HEK293T (cell line): ENCODE results near the gene MOCS1.

ENCODE experiments used
- ARNT ChIP-seq: fragments of 450-650 bp; IDR thresholded peaks from 2 replicates; pipeline ENCODE4 v1.6.1; 2017; ENCODE audit warnings: mild to moderate bottlenecking
- BHLHE40 ChIP-seq: fragments of 450-650 bp; IDR thresholded peaks from 2 replicates; pipeline ENCODE4 v1.6.1; 2016; ENCODE audit warnings: mild to moderate bottlenecking, moderate library complexity, borderline replicate concordance
- ELF4 ChIP-seq: fragments of 450-650 bp; IDR thresholded peaks from 2 replicates; pipeline ENCODE4 v1.6.1; 2017; ENCODE audit warnings: antibody characterized with exemption
- FOXA1 ChIP-seq: fragments of 450-650 bp; IDR thresholded peaks from 2 replicates; pipeline ENCODE4 v1.6.1; 2016; ENCODE audit warnings: mild to moderate bottlenecking
- FOXK2 ChIP-seq: fragments of 450-650 bp; IDR thresholded peaks from 2 replicates; pipeline ENCODE4 v1.6.1; 2016; ENCODE audit warnings: mild to moderate bottlenecking
- HDGF ChIP-seq: fragments of 450-650 bp; IDR thresholded peaks from 2 replicates; pipeline ENCODE4 v1.6.1; 2017; ENCODE audit warnings: antibody characterized with exemption, borderline replicate concordance
- L3MBTL2 ChIP-seq: fragments of 450-650 bp; conservative IDR thresholded peaks from 2 replicates; pipeline ENCODE4 v1.6.1; 2016; ENCODE audit warnings: mild to moderate bottlenecking
- LEF1 ChIP-seq: fragments of 450-650 bp; IDR thresholded peaks from 2 replicates; pipeline ENCODE4 v1.6.1; 2017; ENCODE audit warnings: mild to moderate bottlenecking, borderline replicate concordance
- PKNOX1 ChIP-seq: fragments of 450-650 bp; IDR thresholded peaks from 2 replicates; pipeline ENCODE4 v1.6.1; 2016
- SP1 ChIP-seq: fragments of 450-650 bp; IDR thresholded peaks from 2 replicates; pipeline ENCODE4 v1.6.1; 2017
- SUZ12 ChIP-seq: fragments of 450-650 bp; IDR thresholded peaks from 2 replicates; pipeline ENCODE4 v1.6.1; 2016; ENCODE audit warnings: mild to moderate bottlenecking
- TARDBP ChIP-seq: fragments of 450-650 bp; IDR thresholded peaks from 2 replicates; pipeline ENCODE4 v1.6.1; 2016
- ZNF384 ChIP-seq: fragments of 450-650 bp; IDR thresholded peaks from 2 replicates; pipeline ENCODE4 v1.6.1; 2016

GRCh38 chr6:39938773-39939654 is 4.8 kb upstream of the MOCS1 start:
- no peak for TF ChIP-seq LEF1
- TF ChIP-seq SP1 = no peak
- TF ChIP-seq ARNT = no peak
- no peak for TF ChIP-seq FOXA1
- TF ChIP-seq HDGF = no peak
- TF ChIP-seq SUZ12 = no peak
- TF ChIP-seq PKNOX1 = no peak
- TF ChIP-seq ZNF384 = no peak
- no peak for TF ChIP-seq FOXK2
- TF ChIP-seq ELF4 = no peak
- 0 out of 2 replicates have a peak, but pooled peaks have one; percentile 19 for TF ChIP-seq L3MBTL2
- no peak for TF ChIP-seq TARDBP
- no peak for TF ChIP-seq BHLHE40
